NT2/D1 (cell line): ENCODE results near the gene ADAM15.

Experiments
- SUZ12 ChIP-seq: IDR thresholded peaks from 2 replicates; pipeline ENCODE4 v1.6.1; 2011; ENCODE audit not compliant: insufficient read length, insufficient read depth; ENCODE audit errors: extremely low read depth
- YY1 ChIP-seq: IDR thresholded peaks from 2 replicates; pipeline ENCODE4 v1.6.1; 2011; ENCODE audit not compliant: insufficient read length, insufficient read depth
- ZNF274 ChIP-seq: IDR thresholded peaks from 2 replicates; pipeline ENCODE4 v1.6.1; 2011; ENCODE audit warnings: mild to moderate bottlenecking, low read depth, low read length

- TF ChIP-seq ZNF274 (no peak), SUZ12 (no peak), YY1 (no peak)
Observed at GRCh38 chr1:155086856-155087535, 35.9 kb downstream of the ADAM15 start.
